Measurements from ENCODE around the gene SLC26A9. TPM values are rescaled to one million over a fixed set of nuclear protein-coding genes. Genes with fewer than 3 reads are reported as not detected.

Gene SLC26A9, protein sequence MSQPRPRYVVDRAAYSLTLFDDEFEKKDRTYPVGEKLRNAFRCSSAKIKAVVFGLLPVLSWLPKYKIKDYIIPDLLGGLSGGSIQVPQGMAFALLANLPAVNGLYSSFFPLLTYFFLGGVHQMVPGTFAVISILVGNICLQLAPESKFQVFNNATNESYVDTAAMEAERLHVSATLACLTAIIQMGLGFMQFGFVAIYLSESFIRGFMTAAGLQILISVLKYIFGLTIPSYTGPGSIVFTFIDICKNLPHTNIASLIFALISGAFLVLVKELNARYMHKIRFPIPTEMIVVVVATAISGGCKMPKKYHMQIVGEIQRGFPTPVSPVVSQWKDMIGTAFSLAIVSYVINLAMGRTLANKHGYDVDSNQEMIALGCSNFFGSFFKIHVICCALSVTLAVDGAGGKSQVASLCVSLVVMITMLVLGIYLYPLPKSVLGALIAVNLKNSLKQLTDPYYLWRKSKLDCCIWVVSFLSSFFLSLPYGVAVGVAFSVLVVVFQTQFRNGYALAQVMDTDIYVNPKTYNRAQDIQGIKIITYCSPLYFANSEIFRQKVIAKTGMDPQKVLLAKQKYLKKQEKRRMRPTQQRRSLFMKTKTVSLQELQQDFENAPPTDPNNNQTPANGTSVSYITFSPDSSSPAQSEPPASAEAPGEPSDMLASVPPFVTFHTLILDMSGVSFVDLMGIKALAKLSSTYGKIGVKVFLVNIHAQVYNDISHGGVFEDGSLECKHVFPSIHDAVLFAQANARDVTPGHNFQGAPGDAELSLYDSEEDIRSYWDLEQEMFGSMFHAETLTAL
- total RNA-seq: under 1 TPM; 0.22 TPM
- polyA plus RNA-seq (2013, experiment 1 of 2): 0.18 TPM
- 0.08 TPM for polyA plus RNA-seq (2013, experiment 2 of 2)
- long read RNA-seq, experiment 1, partial matches to known transcripts: 1 of 1 reads
- long read RNA-seq, experiment 1, other reads (novel, unspliced or antisense): 0 of 1 reads
- long read RNA-seq, experiment 2, partial matches to known transcripts: 0 of 2 reads
- long read RNA-seq, experiment 2, other reads (novel, unspliced or antisense): 2 of 2 reads
- long read RNA-seq, experiment 3, full-length matches to known transcripts: 1 of 2 reads
- long read RNA-seq, experiment 3, partial matches to known transcripts: 0 of 2 reads
- long read RNA-seq, experiment 3, other reads (novel, unspliced or antisense): 1 of 2 reads
- long read RNA-seq, experiment 4, partial matches to known transcripts: 0 of 1 reads
- long read RNA-seq, experiment 4, other reads (novel, unspliced or antisense): 1 of 1 reads

DNA sequence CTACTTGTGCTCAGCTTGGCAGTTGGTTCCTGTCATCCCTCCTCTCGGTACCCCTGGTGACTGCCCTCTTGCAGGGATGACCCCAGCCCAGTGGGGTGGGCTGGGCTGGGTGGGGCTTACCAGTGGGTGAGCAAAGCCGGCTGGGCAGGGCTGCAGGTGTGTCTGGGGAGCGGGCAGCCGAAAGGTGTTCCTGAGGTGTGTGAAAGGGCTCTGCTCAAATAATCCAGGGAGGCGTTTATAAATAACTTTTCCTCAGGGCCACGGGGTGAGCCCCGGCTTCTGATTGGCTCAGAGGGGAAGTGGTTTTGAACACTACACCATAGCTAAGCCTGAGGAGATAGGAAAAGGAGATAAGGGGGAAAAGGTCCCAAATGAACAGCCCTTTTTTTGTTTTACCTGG lies at the start of gene SLC26A9:
SLC26A9 (minus strand) TSS at position 212 of the 400 bp plus-strand sequence. CDS start 7,636 bp downstream, outside the sequence.
- no peak within 1 kb of the TSS for H3K27ac ChIP-seq (ENCODE audit: low read depth, low read length)
- no peaks in the 10 kb centered on the region for H3K36me3 ChIP-seq (ENCODE audit: control insufficient read depth, insufficient read depth, low read length)
- Mint-ChIP-seq H3K36me3 (ENCODE audit: low read depth) (no peaks in the 10 kb centered on the region), H3K27me3 (ENCODE audit: insufficient read depth) (peaks cover 24% of the 10 kb centered on the region), H3K9me3 (no peaks in the 10 kb centered on the region), H3K27ac (no peak within 1 kb of the TSS), H3K4me3 (no peak within 1 kb of the TSS), H3K4me1 (peaks cover 48% of the 10 kb centered on the region)
- no peaks in the 10 kb centered on the region for H3K27me3 ChIP-seq (ENCODE audit: control insufficient read depth, insufficient read depth, low read length, poor library complexity, severe bottlenecking)
- peaks cover 8% of the 10 kb centered on the region for H3K4me1 ChIP-seq (ENCODE audit: control insufficient read depth, insufficient read depth, low read length)
- DNase-seq: no peak
- H3K4me3 ChIP-seq (ENCODE audit: low read length): no peak within 1 kb of the TSS
- WGBS, 2 experiments (ENCODE audit: insufficient coverage in 1 of 2, insufficient read length in 1 of 2): 74 to 91% methylated on average over 5 to 7 of the region's 7 CpGs
- H3K9ac ChIP-seq (ENCODE audit: extremely low read depth, low read length, poor library complexity, severe bottlenecking): no peak within 1 kb of the TSS
- TF ChIP-seq, protein P1, sequence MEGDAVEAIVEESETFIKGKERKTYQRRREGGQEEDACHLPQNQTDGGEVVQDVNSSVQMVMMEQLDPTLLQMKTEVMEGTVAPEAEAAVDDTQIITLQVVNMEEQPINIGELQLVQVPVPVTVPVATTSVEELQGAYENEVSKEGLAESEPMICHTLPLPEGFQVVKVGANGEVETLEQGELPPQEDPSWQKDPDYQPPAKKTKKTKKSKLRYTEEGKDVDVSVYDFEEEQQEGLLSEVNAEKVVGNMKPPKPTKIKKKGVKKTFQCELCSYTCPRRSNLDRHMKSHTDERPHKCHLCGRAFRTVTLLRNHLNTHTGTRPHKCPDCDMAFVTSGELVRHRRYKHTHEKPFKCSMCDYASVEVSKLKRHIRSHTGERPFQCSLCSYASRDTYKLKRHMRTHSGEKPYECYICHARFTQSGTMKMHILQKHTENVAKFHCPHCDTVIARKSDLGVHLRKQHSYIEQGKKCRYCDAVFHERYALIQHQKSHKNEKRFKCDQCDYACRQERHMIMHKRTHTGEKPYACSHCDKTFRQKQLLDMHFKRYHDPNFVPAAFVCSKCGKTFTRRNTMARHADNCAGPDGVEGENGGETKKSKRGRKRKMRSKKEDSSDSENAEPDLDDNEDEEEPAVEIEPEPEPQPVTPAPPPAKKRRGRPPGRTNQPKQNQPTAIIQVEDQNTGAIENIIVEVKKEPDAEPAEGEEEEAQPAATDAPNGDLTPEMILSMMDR (conservative IDR thresholded peaks at IDR 0.05): no peak
- H3K9me3 ChIP-seq (ENCODE audit: control insufficient read depth, low read length): no peaks in the 10 kb centered on the region

DNA sequence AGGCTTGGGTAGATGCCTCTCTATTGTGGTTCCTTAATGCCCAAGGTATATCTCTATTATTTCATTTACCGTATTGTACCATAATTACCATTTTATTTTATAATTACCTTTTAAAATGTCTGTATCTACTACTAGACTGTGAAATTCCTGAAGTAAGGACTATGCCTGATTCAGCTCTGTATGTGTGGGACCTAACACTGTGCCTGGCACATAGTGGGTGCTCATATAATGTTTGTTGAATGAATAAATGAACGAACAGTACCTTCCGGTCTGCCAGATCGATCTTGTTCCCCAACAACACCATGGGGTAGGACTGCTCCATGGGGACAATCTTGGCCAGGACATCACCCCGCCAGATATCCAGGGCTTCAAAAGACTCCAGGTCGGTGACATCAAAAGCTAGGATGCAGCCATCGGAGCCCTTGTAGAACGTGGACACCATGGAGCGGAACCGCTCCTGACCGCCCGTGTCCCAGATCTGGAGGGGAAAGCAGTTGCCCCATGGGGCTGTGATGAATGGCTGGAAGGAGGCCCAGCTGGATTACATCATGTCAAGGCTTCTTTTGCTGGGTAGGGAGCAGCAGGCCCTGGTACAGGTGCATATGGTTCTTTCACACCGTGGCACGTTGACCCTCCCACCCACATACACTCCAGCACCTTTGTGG lies 49.1 kb upstream of the SLC26A9 start:
- Mint-ChIP-seq H3K4me3 (no peak overlapping the region), H3K4me1 (peaks cover 6% of the 10 kb centered on the region), H3K27ac (no peak overlapping the region), H3K36me3 (ENCODE audit: low read depth) (no peaks in the 10 kb centered on the region), H3K27me3 (ENCODE audit: insufficient read depth) (peaks cover 24% of the 10 kb centered on the region), H3K9me3 (no peaks in the 10 kb centered on the region)
- Histone ChIP-seq H3K27ac (ENCODE audit: low read depth, low read length) (no peak overlapping the region), H3K4me3 (ENCODE audit: low read length) (no peak overlapping the region), H3K4me1 (ENCODE audit: control insufficient read depth, insufficient read depth, low read length) (no peaks in the 10 kb centered on the region), H3K27me3 (ENCODE audit: control insufficient read depth, insufficient read depth, low read length, poor library complexity, severe bottlenecking) (no peaks in the 10 kb centered on the region), H3K9ac (ENCODE audit: extremely low read depth, low read length, poor library complexity, severe bottlenecking) (no peak overlapping the region), H3K9me3 (ENCODE audit: control insufficient read depth, low read length) (no peaks in the 10 kb centered on the region), H3K36me3 (ENCODE audit: control insufficient read depth, insufficient read depth, low read length) (no peaks in the 10 kb centered on the region)
- TF ChIP-seq, protein P1 (conservative IDR thresholded peaks at IDR 0.05): no peak
- 92 to 95% methylated on average over 12 to 13 of the region's 14 CpGs for WGBS, 2 experiments (ENCODE audit: insufficient coverage in 1 of 2, insufficient read length in 1 of 2)
- DNase-seq: no peak

DNA sequence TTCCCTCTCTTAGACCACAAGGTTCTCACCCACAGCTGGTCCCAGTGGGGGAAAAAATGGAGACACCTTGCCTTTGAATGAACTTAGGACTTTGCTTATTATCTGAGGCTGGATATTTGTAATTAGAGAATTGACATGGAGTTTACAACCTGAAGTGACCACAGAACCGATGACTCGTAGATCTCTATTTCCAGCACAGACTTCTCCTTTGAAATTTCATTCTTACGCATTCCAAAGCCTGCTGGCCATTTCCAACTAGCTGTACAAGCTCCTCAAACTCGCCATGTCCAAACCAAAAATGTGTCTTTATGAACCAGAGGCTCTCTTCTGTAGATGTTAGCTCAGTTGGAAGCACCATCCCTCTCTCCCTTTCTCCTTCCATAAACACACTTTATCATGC lies 48.0 kb upstream of the SLC26A9 start:
- Histone ChIP-seq H3K36me3 (ENCODE audit: control insufficient read depth, insufficient read depth, low read length) (no peaks in the 10 kb centered on the region), H3K9ac (ENCODE audit: extremely low read depth, low read length, poor library complexity, severe bottlenecking) (no peak overlapping the region), H3K9me3 (ENCODE audit: control insufficient read depth, low read length) (no peaks in the 10 kb centered on the region), H3K27ac (ENCODE audit: low read depth, low read length) (no peak overlapping the region), H3K4me3 (ENCODE audit: low read length) (no peak overlapping the region), H3K4me1 (ENCODE audit: control insufficient read depth, insufficient read depth, low read length) (no peaks in the 10 kb centered on the region), H3K27me3 (ENCODE audit: control insufficient read depth, insufficient read depth, low read length, poor library complexity, severe bottlenecking) (no peaks in the 10 kb centered on the region)
- Mint-ChIP-seq H3K27me3 (ENCODE audit: insufficient read depth) (peaks cover 17% of the 10 kb centered on the region), H3K9me3 (no peaks in the 10 kb centered on the region), H3K36me3 (ENCODE audit: low read depth) (no peaks in the 10 kb centered on the region), H3K4me1 (peaks cover 6% of the 10 kb centered on the region), H3K4me3 (no peak overlapping the region), H3K27ac (no peak overlapping the region)
- TF ChIP-seq, protein P1 (conservative IDR thresholded peaks at IDR 0.05): no peak
- WGBS, 2 experiments (ENCODE audit: insufficient coverage in 1 of 2, insufficient read length in 1 of 2): 89 to 94% methylated on average over 4 of the region's 4 CpGs
- DNase-seq: no peak
